HEK293 (cell line): ENCODE measurements around the gene ADCY3.

Source experiments
- CTCF ChIA-PET: fragments of 350-600 bp; formaldehyde crosslinking; extraction: SDS; loops from one replicate; lab custom pipeline; 2021; ENCODE audit warnings: antibody characterized with exemption; lab: Yijun Ruan, JAX
- POLR2A ChIA-PET: fragments of 300-600 bp; formaldehyde crosslinking; extraction: SDS; loops from one replicate; lab custom pipeline; 2020; ENCODE audit warnings: antibody characterized with exemption, inconsistent platforms; lab: Yijun Ruan, JAX
- H3K27ac ChIP-seq: fragments of 200-500 bp; sonication (Bioruptor generic); 2 replicates; pipeline ENCODE4 v1.5.1; 2014; ENCODE audit warnings: low read depth, low read length, control low read depth, inconsistent platforms; ENCODE audit errors: extremely low read depth
- H3K36me3 ChIP-seq, 2 experiments: fragments of 200-500 bp in 1 of 2; sonication (Bioruptor generic) in 1 of 2; 1 replicate in 1 of 2; 2 replicates in 1 of 2; pipeline ENCODE4 v1.5.1; 2014 to 2017; ENCODE audit warnings: inconsistent platforms in 2 of 2, low read length in 2 of 2; ENCODE audit not compliant: control insufficient read depth in 2 of 2, insufficient read depth in 1 of 2
- H3K4me1 ChIP-seq: fragments of 200-500 bp; sonication (Bioruptor generic); 2 replicates; pipeline ENCODE4 v1.5.1; 2014; ENCODE audit warnings: mild to moderate bottlenecking, low read length, inconsistent platforms; ENCODE audit not compliant: control insufficient read depth, insufficient read depth
- H3K4me3 ChIP-seq: 2 replicates; pipeline ENCODE4 v1.5.1; 2011; ENCODE audit warnings: low read depth, mild to moderate bottlenecking, control low read depth, low read length, moderate library complexity
- H3K9me3 ChIP-seq: fragments of 200-500 bp; sonication (Bioruptor generic); 2 replicates; pipeline ENCODE4 v1.5.1; 2014; ENCODE audit warnings: low read depth, low read length, inconsistent platforms; ENCODE audit not compliant: control insufficient read depth, insufficient read depth
- GLI2 ChIP-seq: fragments of 450-650 bp; formaldehyde crosslinking; IDR thresholded peaks from 2 replicates; pipeline ENCODE4; 2017; ENCODE audit warnings: missing biosample characterization, missing genetic modification characterization, low read depth, borderline replicate concordance
- OSR2 ChIP-seq: fragments of 450-650 bp; formaldehyde crosslinking; IDR thresholded peaks from 2 replicates; pipeline ENCODE4 v1.5.1; 2016; ENCODE audit warnings: missing biosample characterization, missing genetic modification characterization
- PRDM1 ChIP-seq: fragments of 450-650 bp; formaldehyde crosslinking; IDR thresholded peaks from 2 replicates; pipeline ENCODE4; 2016; ENCODE audit warnings: missing biosample characterization, missing genetic modification characterization
- RBAK ChIP-seq: fragments of 450-650 bp; formaldehyde crosslinking; IDR thresholded peaks from 2 replicates; pipeline ENCODE4 v1.5.1; 2016; ENCODE audit warnings: missing biosample characterization, missing genetic modification characterization
- SETDB1 ChIP-seq: IDR thresholded peaks from one replicate; pipeline ENCODE4 v1.6.1; 2017; ENCODE audit warnings: mild to moderate bottlenecking, low read length, moderate library complexity, mixed read lengths; ENCODE audit not compliant: insufficient read length
- YY1 ChIP-seq: fragments of 450-650 bp; formaldehyde crosslinking; IDR thresholded peaks from 2 replicates; pipeline ENCODE4 v1.5.1; 2018; ENCODE audit warnings: missing biosample characterization, missing genetic modification characterization
- ZBTB17 ChIP-seq: fragments of 450-650 bp; formaldehyde crosslinking; IDR thresholded peaks from 2 replicates; pipeline ENCODE4 v1.5.1; 2016; ENCODE audit warnings: missing biosample characterization, missing genetic modification characterization
- ZFP37 ChIP-seq: fragments of 450-650 bp; formaldehyde crosslinking; IDR thresholded peaks from 2 replicates; pipeline ENCODE4 v1.5.1; 2016; ENCODE audit warnings: missing biosample characterization, missing genetic modification characterization
- ZIC2 ChIP-seq: fragments of 450-650 bp; formaldehyde crosslinking; IDR thresholded peaks from 2 replicates; pipeline ENCODE4 v1.5.1; 2016; ENCODE audit warnings: missing biosample characterization, missing genetic modification characterization
- ZNF133 ChIP-seq: fragments of 450-650 bp; formaldehyde crosslinking; IDR thresholded peaks from 2 replicates; pipeline ENCODE4 v1.5.1; 2016; ENCODE audit warnings: missing biosample characterization, missing genetic modification characterization
- ZNF202 ChIP-seq: fragments of 450-650 bp; formaldehyde crosslinking; IDR thresholded peaks from 2 replicates; pipeline ENCODE4 v1.5.1; 2016; ENCODE audit warnings: missing biosample characterization, missing genetic modification characterization, borderline replicate concordance
- ZNF354C ChIP-seq: fragments of 450-650 bp; formaldehyde crosslinking; IDR thresholded peaks from 2 replicates; pipeline ENCODE4 v1.5.1; 2016; ENCODE audit warnings: missing biosample characterization, missing genetic modification characterization, low read depth, borderline replicate concordance
- ZNF433 ChIP-seq: fragments of 450-650 bp; formaldehyde crosslinking; IDR thresholded peaks from 2 replicates; pipeline ENCODE4 v1.5.1; 2016; ENCODE audit warnings: missing biosample characterization, missing genetic modification characterization, low read depth
- ZNF561 ChIP-seq: fragments of 450-650 bp; IDR thresholded peaks from 2 replicates; pipeline ENCODE4 v1.5.1; 2018; ENCODE audit warnings: missing biosample characterization, missing genetic modification characterization, borderline replicate concordance
- ZNF777 ChIP-seq: fragments of 450-650 bp; formaldehyde crosslinking; IDR thresholded peaks from 2 replicates; pipeline ENCODE4 v1.5.1; 2017; ENCODE audit warnings: missing biosample characterization, missing genetic modification characterization, borderline replicate concordance
- TF ChIP-seq, protein P1 (sequence below): fragments of 450-650 bp; formaldehyde crosslinking; IDR thresholded peaks from 2 replicates; pipeline ENCODE4 v1.5.1; 2016; ENCODE audit warnings: missing biosample characterization, missing genetic modification characterization
- TF ChIP-seq, protein P2 (sequence below): fragments of 450-650 bp; formaldehyde crosslinking; IDR thresholded peaks from 2 replicates; pipeline ENCODE4 v1.5.1; 2016; ENCODE audit warnings: missing biosample characterization, missing genetic modification characterization
- TF ChIP-seq, protein P3 (sequence below): fragments of 450-650 bp; formaldehyde crosslinking; IDR thresholded peaks from 2 replicates; pipeline ENCODE4 v1.5.1; 2016; ENCODE audit warnings: missing biosample characterization, missing genetic modification characterization
- TF ChIP-seq, protein P4 (sequence below): fragments of 450-650 bp; formaldehyde crosslinking; IDR thresholded peaks from 2 replicates; pipeline ENCODE4 v1.5.1; 2017; ENCODE audit warnings: missing biosample characterization, missing genetic modification characterization

ADCY3 gene

DNA sequence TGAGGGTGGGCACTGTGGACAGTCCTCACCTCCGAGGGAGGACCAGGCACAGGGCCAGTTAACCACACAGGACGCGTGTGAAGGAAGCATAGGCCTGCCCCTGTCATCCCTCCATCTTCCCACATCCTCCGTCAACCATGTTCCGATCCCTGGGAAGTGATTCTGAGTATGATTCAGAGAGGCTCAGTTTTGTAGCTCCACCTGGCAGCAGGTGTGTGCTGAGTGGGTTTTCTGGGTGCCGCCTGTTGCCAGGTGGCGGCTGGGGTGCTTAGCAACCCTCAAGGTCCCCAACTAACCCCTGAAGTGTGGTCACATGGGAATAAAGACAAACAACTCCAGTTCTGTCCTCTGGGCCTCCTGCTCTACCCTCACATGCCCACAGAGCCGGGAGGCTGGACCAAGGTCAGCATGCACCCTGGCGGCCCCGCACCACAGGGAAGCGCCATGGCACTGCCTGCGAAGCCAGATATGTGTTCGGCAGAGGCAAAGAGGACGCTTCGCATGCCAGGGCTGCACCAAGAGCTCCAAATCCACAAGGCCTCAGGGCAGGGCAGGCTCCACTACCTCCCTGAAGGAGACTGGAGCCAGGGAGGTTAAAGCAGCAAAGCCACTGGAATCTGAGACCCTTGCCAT is 60.0 kb downstream of the ADCY3 start:
- Histone ChIP-seq H3K27ac (no peak overlapping the region), H3K36me3 (peaks cover 0 to 16% of the 10 kb centered on the region in 2 experiments; a peak in 2 of 3 replicates), H3K9me3 (no peaks in the 10 kb centered on the region), H3K4me1 (no peaks in the 10 kb centered on the region; the same call in 1 of the 2 replicates), H3K4me3 (no peak overlapping the region)
- ChIA-PET POLR2A (no interaction called here), CTCF (no interaction called here)
- TF ChIP-seq RBAK (tag by site-specific recombination) (no peak), PRDM1 (no peak), ZNF777 (tag by site-specific recombination) (no peak), ZNF202 (tag by site-specific recombination) (no peak), ZNF354C (tag by site-specific recombination) (no peak), ZIC2 (tag by site-specific recombination) (no peak), OSR2 (no peak), ZNF561 (tag by site-specific recombination) (no peak), SETDB1 (no peak), ZFP37 (tag by site-specific recombination) (no peak), GLI2 (tag by site-specific recombination) (no peak), ZNF433 (tag by site-specific recombination) (no peak), YY1 (no peak), ZBTB17 (tag by site-specific recombination) (no peak), ZNF133 (no peak)
- TF ChIP-seq, protein P1, sequence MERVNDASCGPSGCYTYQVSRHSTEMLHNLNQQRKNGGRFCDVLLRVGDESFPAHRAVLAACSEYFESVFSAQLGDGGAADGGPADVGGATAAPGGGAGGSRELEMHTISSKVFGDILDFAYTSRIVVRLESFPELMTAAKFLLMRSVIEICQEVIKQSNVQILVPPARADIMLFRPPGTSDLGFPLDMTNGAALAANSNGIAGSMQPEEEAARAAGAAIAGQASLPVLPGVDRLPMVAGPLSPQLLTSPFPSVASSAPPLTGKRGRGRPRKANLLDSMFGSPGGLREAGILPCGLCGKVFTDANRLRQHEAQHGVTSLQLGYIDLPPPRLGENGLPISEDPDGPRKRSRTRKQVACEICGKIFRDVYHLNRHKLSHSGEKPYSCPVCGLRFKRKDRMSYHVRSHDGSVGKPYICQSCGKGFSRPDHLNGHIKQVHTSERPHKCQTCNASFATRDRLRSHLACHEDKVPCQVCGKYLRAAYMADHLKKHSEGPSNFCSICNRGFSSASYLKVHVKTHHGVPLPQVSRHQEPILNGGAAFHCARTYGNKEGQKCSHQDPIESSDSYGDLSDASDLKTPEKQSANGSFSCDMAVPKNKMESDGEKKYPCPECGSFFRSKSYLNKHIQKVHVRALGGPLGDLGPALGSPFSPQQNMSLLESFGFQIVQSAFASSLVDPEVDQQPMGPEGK (tag by site-specific recombination): no peak
- TF ChIP-seq, protein P2, sequence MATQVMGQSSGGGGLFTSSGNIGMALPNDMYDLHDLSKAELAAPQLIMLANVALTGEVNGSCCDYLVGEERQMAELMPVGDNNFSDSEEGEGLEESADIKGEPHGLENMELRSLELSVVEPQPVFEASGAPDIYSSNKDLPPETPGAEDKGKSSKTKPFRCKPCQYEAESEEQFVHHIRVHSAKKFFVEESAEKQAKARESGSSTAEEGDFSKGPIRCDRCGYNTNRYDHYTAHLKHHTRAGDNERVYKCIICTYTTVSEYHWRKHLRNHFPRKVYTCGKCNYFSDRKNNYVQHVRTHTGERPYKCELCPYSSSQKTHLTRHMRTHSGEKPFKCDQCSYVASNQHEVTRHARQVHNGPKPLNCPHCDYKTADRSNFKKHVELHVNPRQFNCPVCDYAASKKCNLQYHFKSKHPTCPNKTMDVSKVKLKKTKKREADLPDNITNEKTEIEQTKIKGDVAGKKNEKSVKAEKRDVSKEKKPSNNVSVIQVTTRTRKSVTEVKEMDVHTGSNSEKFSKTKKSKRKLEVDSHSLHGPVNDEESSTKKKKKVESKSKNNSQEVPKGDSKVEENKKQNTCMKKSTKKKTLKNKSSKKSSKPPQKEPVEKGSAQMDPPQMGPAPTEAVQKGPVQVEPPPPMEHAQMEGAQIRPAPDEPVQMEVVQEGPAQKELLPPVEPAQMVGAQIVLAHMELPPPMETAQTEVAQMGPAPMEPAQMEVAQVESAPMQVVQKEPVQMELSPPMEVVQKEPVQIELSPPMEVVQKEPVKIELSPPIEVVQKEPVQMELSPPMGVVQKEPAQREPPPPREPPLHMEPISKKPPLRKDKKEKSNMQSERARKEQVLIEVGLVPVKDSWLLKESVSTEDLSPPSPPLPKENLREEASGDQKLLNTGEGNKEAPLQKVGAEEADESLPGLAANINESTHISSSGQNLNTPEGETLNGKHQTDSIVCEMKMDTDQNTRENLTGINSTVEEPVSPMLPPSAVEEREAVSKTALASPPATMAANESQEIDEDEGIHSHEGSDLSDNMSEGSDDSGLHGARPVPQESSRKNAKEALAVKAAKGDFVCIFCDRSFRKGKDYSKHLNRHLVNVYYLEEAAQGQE (tag by site-specific recombination): no peak
- TF ChIP-seq, protein P3, sequence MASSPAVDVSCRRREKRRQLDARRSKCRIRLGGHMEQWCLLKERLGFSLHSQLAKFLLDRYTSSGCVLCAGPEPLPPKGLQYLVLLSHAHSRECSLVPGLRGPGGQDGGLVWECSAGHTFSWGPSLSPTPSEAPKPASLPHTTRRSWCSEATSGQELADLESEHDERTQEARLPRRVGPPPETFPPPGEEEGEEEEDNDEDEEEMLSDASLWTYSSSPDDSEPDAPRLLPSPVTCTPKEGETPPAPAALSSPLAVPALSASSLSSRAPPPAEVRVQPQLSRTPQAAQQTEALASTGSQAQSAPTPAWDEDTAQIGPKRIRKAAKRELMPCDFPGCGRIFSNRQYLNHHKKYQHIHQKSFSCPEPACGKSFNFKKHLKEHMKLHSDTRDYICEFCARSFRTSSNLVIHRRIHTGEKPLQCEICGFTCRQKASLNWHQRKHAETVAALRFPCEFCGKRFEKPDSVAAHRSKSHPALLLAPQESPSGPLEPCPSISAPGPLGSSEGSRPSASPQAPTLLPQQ: no peak
- TF ChIP-seq, protein P4, sequence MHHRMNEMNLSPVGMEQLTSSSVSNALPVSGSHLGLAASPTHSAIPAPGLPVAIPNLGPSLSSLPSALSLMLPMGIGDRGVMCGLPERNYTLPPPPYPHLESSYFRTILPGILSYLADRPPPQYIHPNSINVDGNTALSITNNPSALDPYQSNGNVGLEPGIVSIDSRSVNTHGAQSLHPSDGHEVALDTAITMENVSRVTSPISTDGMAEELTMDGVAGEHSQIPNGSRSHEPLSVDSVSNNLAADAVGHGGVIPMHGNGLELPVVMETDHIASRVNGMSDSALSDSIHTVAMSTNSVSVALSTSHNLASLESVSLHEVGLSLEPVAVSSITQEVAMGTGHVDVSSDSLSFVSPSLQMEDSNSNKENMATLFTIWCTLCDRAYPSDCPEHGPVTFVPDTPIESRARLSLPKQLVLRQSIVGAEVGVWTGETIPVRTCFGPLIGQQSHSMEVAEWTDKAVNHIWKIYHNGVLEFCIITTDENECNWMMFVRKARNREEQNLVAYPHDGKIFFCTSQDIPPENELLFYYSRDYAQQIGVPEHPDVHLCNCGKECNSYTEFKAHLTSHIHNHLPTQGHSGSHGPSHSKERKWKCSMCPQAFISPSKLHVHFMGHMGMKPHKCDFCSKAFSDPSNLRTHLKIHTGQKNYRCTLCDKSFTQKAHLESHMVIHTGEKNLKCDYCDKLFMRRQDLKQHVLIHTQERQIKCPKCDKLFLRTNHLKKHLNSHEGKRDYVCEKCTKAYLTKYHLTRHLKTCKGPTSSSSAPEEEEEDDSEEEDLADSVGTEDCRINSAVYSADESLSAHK (tag by site-specific recombination): no peak
